B cell (primary cell): ENCODE results near the gene MAPRE3. TPM values are rescaled to one million over a fixed set of nuclear protein-coding genes. Genes with fewer than 3 reads are reported as not detected.

ENCODE experiments used
- ATAC-seq: fragments of 200-7000 bp; cut with Tn5 transposase; one replicate; pipeline ENCODE4 v1.10.0; 2021; ENCODE audit warnings: low read depth, mild to moderate bottlenecking, moderate number of reproducible peaks, moderate library complexity
- CTCF ChIA-PET: fragments of 350-600 bp; sonication (Branson Sonifier 250); formaldehyde crosslinking; loops from one replicate; lab custom pipeline; 2021; ENCODE audit warnings: antibody characterized with exemption, inconsistent platforms; lab: Charles Lee
- POLR2A ChIA-PET: fragments of 350-600 bp; sonication (Branson Sonifier 250); formaldehyde crosslinking; loops from one replicate; lab custom pipeline; 2021; ENCODE audit warnings: antibody characterized with exemption; lab: Charles Lee
- DNase-seq: peaks from one replicate; pipeline ENCODE4 v3.0.0; 2013
- H2AFZ ChIP-seq: 2 replicates; pipeline ENCODE4 v1.6.1; 2012; ENCODE audit warnings: mild to moderate bottlenecking, low read depth, low read length; ENCODE audit not compliant: insufficient read depth, poor library complexity, severe bottlenecking
- H3K27ac ChIP-seq, 2 donors: 1 replicate in 1 of 2; 2 replicates in 1 of 2; pipeline ENCODE4 v1.5.1; 2012 to 2013; ENCODE audit warnings: low read length in 2 of 2, mild to moderate bottlenecking in 2 of 2, moderate library complexity in 1 of 2
- H3K27me3 ChIP-seq, 4 experiments: fragments of 200-600 bp in 1 of 4; sonication (generic) in 1 of 4; replicated peaks in 1 of 4; 1 replicate in 2 of 4; 2 replicates in 2 of 4; pipeline versions ENCODE4 v1.6.1 to v1.7.0; 2013 to 2016; ENCODE audit warnings: low read length in 3 of 4, mild to moderate bottlenecking in 2 of 4, mixed read lengths in 1 of 4, moderate library complexity in 1 of 4; ENCODE audit not compliant: insufficient read depth in 4 of 4, control insufficient read depth in 3 of 4; ENCODE audit errors: control extremely low read depth in 1 of 4
- H3K36me3 ChIP-seq, 2 experiments: replicated peaks in 1 of 2; 1 replicate in 1 of 2; 2 replicates in 1 of 2; pipeline versions ENCODE4 v1.6.1 to v1.7.1; 2013; ENCODE audit warnings: low read length in 1 of 2; ENCODE audit not compliant: insufficient read depth in 2 of 2, control insufficient read depth in 1 of 2; ENCODE audit errors: control extremely low read depth in 1 of 2, extremely low read depth in 1 of 2
- H3K4me1 ChIP-seq, 2 donors: fragments of 200-600 bp in 1 of 2; sonication (generic) in 1 of 2; 1 replicate in 1 of 2; 2 replicates in 1 of 2; pipeline versions ENCODE4 v1.5.1 to v1.6.1; 2013 to 2017; ENCODE audit warnings: low read length in 2 of 2; ENCODE audit not compliant: control insufficient read depth in 2 of 2, insufficient read depth in 2 of 2
- H3K4me2 ChIP-seq: replicated peaks from 2 replicates; pipeline ENCODE3; 2012; ENCODE audit warnings: mild to moderate bottlenecking, low read depth, low read length; ENCODE audit not compliant: poor library complexity, severe bottlenecking
- H3K4me3 ChIP-seq, 5 experiments: fragments of 200-600 bp in 1 of 5; sonication (generic) in 1 of 5; 1 replicate in 3 of 5; 2 replicates in 2 of 5; pipeline versions ENCODE4 v1.5.1 to v1.7.0; 2011 to 2016; ENCODE audit warnings: low read length in 4 of 5, mild to moderate bottlenecking in 4 of 5, low read depth in 2 of 5, control low read depth in 1 of 5, moderate library complexity in 1 of 5; ENCODE audit not compliant: insufficient read depth in 1 of 5; ENCODE audit errors: control extremely low read depth in 1 of 5, extremely low read depth in 1 of 5
- H3K79me2 ChIP-seq: fragments of 200-600 bp; sonication (generic); one replicate; pipeline ENCODE4 v1.6.0; 2016; ENCODE audit warnings: low read length; ENCODE audit not compliant: control insufficient read depth, insufficient read depth
- H3K9ac ChIP-seq: fragments of 200-600 bp; sonication (generic); 2 replicates; pipeline ENCODE4 v1.6.1; 2017; ENCODE audit warnings: mild to moderate bottlenecking, low read length, moderate library complexity
- H3K9me3 ChIP-seq, 3 donors: one replicate each; pipeline versions ENCODE4 v1.6.1 to v1.7.1; 2013; ENCODE audit warnings: low read length in 2 of 3; ENCODE audit not compliant: control insufficient read depth in 2 of 3, insufficient read depth in 1 of 3; ENCODE audit errors: control extremely low read depth in 1 of 3
- H4K20me1 ChIP-seq: 2 replicates; pipeline ENCODE4 v1.6.0; 2012; ENCODE audit warnings: mild to moderate bottlenecking, low read length; ENCODE audit not compliant: insufficient read depth, control insufficient read depth, poor library complexity, severe bottlenecking
- H3K27ac Mint-ChIP-seq: one replicate; pipeline ENCODE4 v1.8.0; 2021; ENCODE audit warnings: mixed read lengths
- H3K27me3 Mint-ChIP-seq: one replicate; pipeline ENCODE4 v1.8.0; 2021; ENCODE audit warnings: mixed read lengths
- H3K4me1 Mint-ChIP-seq: one replicate; pipeline ENCODE4 v1.8.0; 2021; ENCODE audit warnings: mixed read lengths
- H3K4me3 Mint-ChIP-seq: one replicate; pipeline ENCODE4 v1.8.0; 2021; ENCODE audit warnings: mixed read lengths
- H3K9me3 Mint-ChIP-seq: one replicate; pipeline ENCODE4 v1.8.0; 2022; ENCODE audit warnings: mixed read lengths; ENCODE audit not compliant: insufficient read depth
- EZH2 ChIP-seq: IDR thresholded peaks from 2 replicates; pipeline ENCODE4 v1.6.1; 2012; ENCODE audit warnings: borderline replicate concordance, low read depth, mild to moderate bottlenecking, moderate library complexity, low read length; ENCODE audit not compliant: insufficient read depth, poor library complexity, severe bottlenecking
- WGBS: methylation state at CpG from one replicate; pipeline ENCODE4 v1.1.5; 2013; ENCODE audit warnings: missing lambda C conversion rate; ENCODE audit not compliant: insufficient coverage; 5-methylcytosine and 5-hydroxymethylcytosine counted together
- intact Hi-C: fragments of 100-400 bp; cut with micrococcal nuclease; formaldehyde crosslinking; loops from one replicate; pipeline ENCODE4 v1.10.0; 2022
- polyA plus RNA-seq: library from polyadenylated mRNA; depleted of rRNA; stranded (reverse); fragments of >200 nt; gene quantifications from 2 replicates; pipeline ENCODE4 v1.2.3, GENCODE V29; 2012
- total RNA-seq, 2 donors: library from RNA; stranded (reverse); fragments of 120-200 nt in 1 of 2; gene quantifications; 1 replicate in 1 of 2; 2 replicates in 1 of 2; pipeline versions ENCODE4 v1.2.3 to v1.2.4, GENCODE V29; 2013 to 2022
- TF ChIP-seq, protein P1 (sequence below): fragments of 200-600 bp; IDR thresholded peaks from one replicate; pipeline ENCODE4 v1.8.0; 2022; ENCODE audit warnings: antibody characterized with exemption, mild to moderate bottlenecking

MAPRE3 gene
- total and polyA plus RNA-seq, 2 donors (not counting 1 experiment from before 2014, with no cell fraction given): 5.4 to 9.8 TPM

DNA sequence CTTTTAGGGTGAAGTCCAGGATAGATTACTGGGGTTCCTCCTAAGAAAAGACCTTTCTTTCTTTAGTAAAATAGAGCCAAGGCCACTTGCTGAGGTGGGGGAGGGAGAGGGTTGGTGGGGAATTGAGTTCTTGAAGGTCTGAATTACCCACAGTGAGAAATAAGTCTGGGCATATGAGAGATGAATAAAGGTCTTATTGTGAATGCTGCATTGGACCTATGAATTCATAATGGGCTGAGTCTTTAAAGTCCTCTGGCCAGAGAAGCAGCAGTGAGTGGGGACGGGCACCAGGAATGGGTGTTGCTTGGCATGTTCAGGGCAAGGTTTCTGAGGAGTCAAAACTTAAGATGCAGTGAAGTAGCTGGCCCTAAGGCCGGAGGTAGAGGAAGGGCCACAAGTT is 10.5 kb downstream of the MAPRE3 start:
- H3K27ac ChIP-seq: no peak overlapping the region
- H2AFZ ChIP-seq: no peak overlapping the region
- intact Hi-C loops: no loop called here
- no peak overlapping the region for H3K4me2 ChIP-seq
- no peaks in the 10 kb centered on the region for H3K9me3 ChIP-seq
- no peak overlapping the region for H3K9ac ChIP-seq
- no peaks in the 10 kb centered on the region for H3K79me2 ChIP-seq
- peaks cover 0 to 9% (median 2%) of the 10 kb centered on the region in 4 experiments for H3K27me3 ChIP-seq
- POLR2A ChIA-PET: no interaction called here
- Mint-ChIP-seq H3K4me1 (no peaks in the 10 kb centered on the region), H3K4me3 (no peak overlapping the region), H3K27ac (no peak overlapping the region), H3K9me3 (no peaks in the 10 kb centered on the region), H3K27me3 (peaks cover 24% of the 10 kb centered on the region)
- ATAC-seq (no peak), DNase-seq (no peak)
- 90% methylated on average over 2 of the region's 2 CpGs for WGBS
- no peaks in the 10 kb centered on the region for H4K20me1 ChIP-seq
- H3K4me3 ChIP-seq: no peak overlapping the region
- H3K36me3 ChIP-seq: no peaks in the 10 kb centered on the region
- H3K4me1 ChIP-seq: no peaks in the 10 kb centered on the region
- CTCF ChIA-PET: interaction anchor here (2.8 kb wide), 1 partner anchor 19 kb away, joined by 10 read pairs; no protein-coding TSS in a partner anchor
- TF ChIP-seq, protein P1, sequence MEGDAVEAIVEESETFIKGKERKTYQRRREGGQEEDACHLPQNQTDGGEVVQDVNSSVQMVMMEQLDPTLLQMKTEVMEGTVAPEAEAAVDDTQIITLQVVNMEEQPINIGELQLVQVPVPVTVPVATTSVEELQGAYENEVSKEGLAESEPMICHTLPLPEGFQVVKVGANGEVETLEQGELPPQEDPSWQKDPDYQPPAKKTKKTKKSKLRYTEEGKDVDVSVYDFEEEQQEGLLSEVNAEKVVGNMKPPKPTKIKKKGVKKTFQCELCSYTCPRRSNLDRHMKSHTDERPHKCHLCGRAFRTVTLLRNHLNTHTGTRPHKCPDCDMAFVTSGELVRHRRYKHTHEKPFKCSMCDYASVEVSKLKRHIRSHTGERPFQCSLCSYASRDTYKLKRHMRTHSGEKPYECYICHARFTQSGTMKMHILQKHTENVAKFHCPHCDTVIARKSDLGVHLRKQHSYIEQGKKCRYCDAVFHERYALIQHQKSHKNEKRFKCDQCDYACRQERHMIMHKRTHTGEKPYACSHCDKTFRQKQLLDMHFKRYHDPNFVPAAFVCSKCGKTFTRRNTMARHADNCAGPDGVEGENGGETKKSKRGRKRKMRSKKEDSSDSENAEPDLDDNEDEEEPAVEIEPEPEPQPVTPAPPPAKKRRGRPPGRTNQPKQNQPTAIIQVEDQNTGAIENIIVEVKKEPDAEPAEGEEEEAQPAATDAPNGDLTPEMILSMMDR: no peak
- no peak for TF ChIP-seq EZH2

GRCh38 chr2:26982102-26982742 is 11.8 kb downstream of the MAPRE3 start:
- Mint-ChIP-seq H3K9me3 (no peaks in the 10 kb centered on the region), H3K4me3 (no peak overlapping the region), H3K27me3 (peaks cover 24% of the 10 kb centered on the region), H3K27ac (no peak overlapping the region), H3K4me1 (no peaks in the 10 kb centered on the region)
- no peaks in the 10 kb centered on the region for H3K9me3 ChIP-seq
- H3K27me3 ChIP-seq: peaks cover 0 to 9% (median 2%) of the 10 kb centered on the region in 4 experiments
- TF ChIP-seq EZH2: no peak
- TF ChIP-seq, protein P1: peak; percentile 19
- CTCF ChIA-PET: interaction anchor here (0.6 to 2.8 kb wide), 4 partner anchors 11 to 298 kb away, joined by 3 to 10 read pairs (median 4); no protein-coding TSS in a partner anchor
- no peaks in the 10 kb centered on the region for H4K20me1 ChIP-seq
- no peaks in the 10 kb centered on the region for H3K36me3 ChIP-seq
- DNase-seq (peak; percentile 40), ATAC-seq (peak; percentile 43)
- no peak overlapping the region for H3K27ac ChIP-seq
- no peaks in the 10 kb centered on the region for H3K79me2 ChIP-seq
- no peak overlapping the region for H2AFZ ChIP-seq
- no peak overlapping the region for H3K4me3 ChIP-seq
- WGBS: 45% methylated on average over 2 of the region's 2 CpGs
- POLR2A ChIA-PET: no interaction called here
- no peaks in the 10 kb centered on the region for H3K4me1 ChIP-seq
- intact Hi-C loops: no loop called here
- H3K4me2 ChIP-seq: no peak overlapping the region
- H3K9ac ChIP-seq: no peak overlapping the region
